ENCODE data around the gene SUN5.
"Not testable (repeated sequence)": the region's sequence is repeated elsewhere in the genome, so short reads cannot be mapped to it uniquely, and the experiment has no call there.

SUN5 gene

GRCh38 chr20:32978009-32978335 is 26.3 kb downstream of the SUN5 start:
- TF ChIP-seq Cebpa-rat (IDR thresholded peaks at IDR 0.05), result no peak
- no peaks in the 10 kb centered on the region for H3K27me3 ChIP-seq
- H3K27ac ChIP-seq, result peak overlapping the region; percentile 97
- H3K9ac ChIP-seq, result peak overlapping the region; percentile 55
- H3K9me3 ChIP-seq, result no peaks in the 10 kb centered on the region
- no peaks in the 10 kb centered on the region for H4K20me1 ChIP-seq
- no peaks in the 10 kb centered on the region for H3K36me3 ChIP-seq
- H3K4me3 ChIP-seq, result no peak overlapping the region
- H3K4me2 ChIP-seq, result peak overlapping the region; percentile 99
- H3K4me1 ChIP-seq, result peaks cover 95% of the 10 kb centered on the region

GRCh38 chr20:32977281-32978008 is 26.8 kb downstream of the SUN5 start:
- H3K27me3 ChIP-seq, result no peaks in the 10 kb centered on the region
- TF ChIP-seq Cebpa-rat (IDR thresholded peaks at IDR 0.05), result no peak
- no peaks in the 10 kb centered on the region for H3K36me3 ChIP-seq
- no peaks in the 10 kb centered on the region for H4K20me1 ChIP-seq
- H3K4me2 ChIP-seq, result peak overlapping the region; percentile 99
- H3K9me3 ChIP-seq, result no peaks in the 10 kb centered on the region
- no peak overlapping the region for H3K4me3 ChIP-seq
- H3K9ac ChIP-seq, result peak overlapping the region; percentile 55; the same call in 1 of the 2 replicates
- H3K4me1 ChIP-seq, result peaks cover 95% of the 10 kb centered on the region
- peak overlapping the region; percentile 97 for H3K27ac ChIP-seq

GRCh38 chr20:32976746-32977145 is 27.5 kb downstream of the SUN5 start:
- H4K20me1 ChIP-seq, result no peaks in the 10 kb centered on the region
- H3K9ac ChIP-seq, result peak overlapping the region; percentile 49; the same call in 1 of the 2 replicates
- H3K27ac ChIP-seq, result peak overlapping the region; percentile 97
- no peaks in the 10 kb centered on the region for H3K27me3 ChIP-seq
- TF ChIP-seq Cebpa-rat (IDR thresholded peaks at IDR 0.05), result no peak
- no peaks in the 10 kb centered on the region for H3K9me3 ChIP-seq
- peak overlapping the region; percentile 99 for H3K4me2 ChIP-seq
- H3K4me1 ChIP-seq, result peaks cover 100% of the 10 kb centered on the region
- no peaks in the 10 kb centered on the region for H3K36me3 ChIP-seq
- no peak overlapping the region for H3K4me3 ChIP-seq

GRCh38 chr20:32975698-32976674 is 28.2 kb downstream of the SUN5 start:
- Histone ChIP-seq H3K36me3 (no peaks in the 10 kb centered on the region), H3K27ac (peak overlapping the region; percentile 97), H3K4me2 (peak overlapping the region; percentile 99), H3K9ac (peak overlapping the region; percentile 49; the same call in 1 of the 2 replicates), H3K4me1 (peaks cover 100% of the 10 kb centered on the region), H3K4me3 (no peak overlapping the region), H4K20me1 (no peaks in the 10 kb centered on the region), H3K27me3 (no peaks in the 10 kb centered on the region), H3K9me3 (no peaks in the 10 kb centered on the region)
- no peak for TF ChIP-seq Cebpa-rat (IDR thresholded peaks at IDR 0.05)

- Histone ChIP-seq H3K4me2 (peak overlapping the region; percentile 99), H3K9ac (peak overlapping the region; percentile 12; the same call in 1 of the 2 replicates), H3K27ac (peak overlapping the region; percentile 97), H3K4me1 (peaks cover 100% of the 10 kb centered on the region)
- H3K4me3 ChIP-seq, H3K9me3 ChIP-seq, H3K36me3 ChIP-seq, H4K20me1 ChIP-seq, H3K27me3 ChIP-seq: not testable (repeated sequence)
Measured at GRCh38 chr20:32975121-32975520, 29.1 kb downstream of the SUN5 start.

- not testable (repeated sequence) for H3K36me3 ChIP-seq, H3K9me3 ChIP-seq, H3K27me3 ChIP-seq, H4K20me1 ChIP-seq, H3K4me3 ChIP-seq
- H3K27ac ChIP-seq, result peak overlapping the region; percentile 97
- H3K4me1 ChIP-seq, result peaks cover 100% of the 10 kb centered on the region
- H3K9ac ChIP-seq, result peak overlapping the region; percentile 12; the same call in 1 of the 2 replicates
- H3K4me2 ChIP-seq, result peak overlapping the region; percentile 99
Measured at GRCh38 chr20:32974204-32975064, 29.8 kb downstream of the SUN5 start.

- H3K4me1 ChIP-seq, result peaks cover 100% of the 10 kb centered on the region
- H3K36me3 ChIP-seq, result no peaks in the 10 kb centered on the region
- peak overlapping the region; percentile 82 for H3K9ac ChIP-seq
- no peaks in the 10 kb centered on the region for H3K9me3 ChIP-seq
- peak overlapping the region; percentile 57; the same call in 1 of the 2 replicates for H3K4me3 ChIP-seq
- peak overlapping the region; percentile 99 for H3K4me2 ChIP-seq
- no peaks in the 10 kb centered on the region for H3K27me3 ChIP-seq
- H4K20me1 ChIP-seq, result no peaks in the 10 kb centered on the region
- peak overlapping the region; percentile 97 for H3K27ac ChIP-seq
- no peak for TF ChIP-seq Cebpa-rat (IDR thresholded peaks at IDR 0.05)
Measured at GRCh38 chr20:32973077-32973717, 31.0 kb downstream of the SUN5 start.

GRCh38 chr20:32972181-32973076 is 31.8 kb downstream of the SUN5 start:
- Histone ChIP-seq H3K9me3 (no peaks in the 10 kb centered on the region), H3K27ac (peak overlapping the region; percentile 97), H3K27me3 (no peaks in the 10 kb centered on the region), H3K4me3 (peak overlapping the region; percentile 57), H3K4me2 (peak overlapping the region; percentile 99), H3K9ac (peak overlapping the region; percentile 82), H3K36me3 (no peaks in the 10 kb centered on the region), H3K4me1 (peaks cover 100% of the 10 kb centered on the region), H4K20me1 (no peaks in the 10 kb centered on the region)
- no peak for TF ChIP-seq Cebpa-rat (IDR thresholded peaks at IDR 0.05)

Measured in BLaER1 (cell line).